Measurements from ENCODE around the gene ALDH5A1.

DNA sequence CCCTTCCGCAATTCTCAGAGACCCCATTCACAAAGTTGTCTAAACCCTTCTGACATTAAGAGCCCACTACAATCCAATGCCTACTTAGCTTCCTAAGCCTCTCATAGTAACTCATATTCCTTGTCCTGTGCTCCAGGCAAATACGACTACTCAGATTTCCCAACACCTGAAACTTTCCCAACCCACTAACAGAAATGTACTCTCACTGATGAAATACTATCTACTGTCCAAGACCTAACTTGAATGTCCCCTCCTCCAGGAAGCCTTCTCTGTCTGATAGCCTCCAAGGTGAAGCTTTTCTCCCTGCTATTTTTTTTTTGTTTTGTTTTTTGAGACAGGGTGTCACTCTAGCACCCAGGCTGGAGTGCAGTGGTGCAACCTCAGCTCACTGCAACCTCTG lies 35.8 kb upstream of the ALDH5A1 start:
- TF ChIP-seq POLR2A (IDR thresholded peaks at IDR 0.05) (no peak), EP300 (IDR thresholded peaks at IDR 0.05) (no peak)

Data from tibial nerve (tissue), 3 donors.